A549 (cell line): Measurements from ENCODE around the gene LGR6. TPM values are rescaled to one million over a fixed set of nuclear protein-coding genes. Genes with fewer than 3 reads are reported as not detected.

Experiments
- ATAC-seq, 2 experiments: fragments of 200-7000 bp in 1 of 2; fragments of >200 bp in 1 of 2; cut with Nextera tagmentation in 1 of 2; cut with Tn5 transposase in 1 of 2; 3 replicates each; pipeline versions ENCODE4 v1.8.0 to v1.9.1; 2018 to 2020; ENCODE audit warnings: mild to moderate bottlenecking in 1 of 2, moderate library complexity in 1 of 2
- CTCF ChIA-PET: fragments of 300-600 bp; sonication (Branson Sonifier 250); formaldehyde crosslinking; extraction: SDS; loops from one replicate; lab custom pipeline; 2021; ENCODE audit warnings: antibody characterized with exemption, inconsistent platforms; lab: Yijun Ruan, JAX
- POLR2A ChIA-PET: fragments of 350-600 bp; formaldehyde crosslinking; extraction: SDS; loops from one replicate; lab custom pipeline; 2021; ENCODE audit warnings: antibody characterized with exemption, inconsistent platforms; lab: Yijun Ruan, JAX
- DNase-seq, 2 experiments: peaks; one replicate each; pipeline versions ENCODE4 v3.0.0 to v3.0.0-alpha.2; 2011 to 2016; ENCODE audit warnings: low read depth in 1 of 2, low spot score in 1 of 2
- FAIRE-seq: peaks from 2 replicates; lab custom pipeline; 2011; peaks lifted over from hg19 to GRCh38; lab: Jason Lieb, UNC
- H3K27ac ChIP-seq, 2 experiments: fragments of >200 bp; sonication (Bioruptor Twin); formaldehyde crosslinking; 3 replicates each; pipeline ENCODE4 v1.5.1; 2016 to 2017
- H3K4me1 ChIP-seq: fragments of >200 bp; sonication (Bioruptor Twin); formaldehyde crosslinking; 3 replicates; pipeline ENCODE4 v1.6.1; 2016
- H3K4me2 ChIP-seq: fragments of >200 bp; sonication (Bioruptor Twin); formaldehyde crosslinking; 3 replicates; pipeline ENCODE4 v1.6.1; 2016
- H3K4me3 ChIP-seq: fragments of >200 bp; sonication (Bioruptor Twin); formaldehyde crosslinking; 3 replicates; pipeline ENCODE4 v1.5.1; 2016
- H3K9me3 ChIP-seq: fragments of >200 bp; sonication (Bioruptor Twin); formaldehyde crosslinking; 3 replicates; pipeline ENCODE4 v1.6.1; 2016
- BHLHE40 ChIP-seq: IDR thresholded peaks from 2 replicates; pipeline ENCODE4 v1.6.1; 2012; ENCODE audit warnings: low read depth, low read length, inconsistent platforms
- CHD2 ChIP-seq: fragments of 150-350 bp; IDR thresholded peaks from 2 replicates; pipeline ENCODE4 v1.6.1; 2014; ENCODE audit warnings: low read length; ENCODE audit not compliant: partially characterized antibody
- ESRRA ChIP-seq: fragments of 150-350 bp; IDR thresholded peaks from 2 replicates; pipeline ENCODE4 v1.6.1; 2014; ENCODE audit warnings: mild to moderate bottlenecking, low read length, borderline replicate concordance
- FOSB ChIP-seq: fragments of 250-450 bp; sonication (Bioruptor Pico); IDR thresholded peaks from 2 replicates; pipeline ENCODE4 v1.5.0; 2020; ENCODE audit warnings: mild to moderate bottlenecking, moderate library complexity
- FOSL2 ChIP-seq, 2 experiments: fragments of 450-650 bp in 1 of 2; fragments of >200 bp in 1 of 2; sonication (Bioruptor Twin) in 1 of 2; formaldehyde crosslinking; IDR thresholded peaks; 2 replicates each; pipeline versions ENCODE4 v1.5.0 to v1.6.1; 2016 to 2020; ENCODE audit warnings: mild to moderate bottlenecking in 1 of 2, moderate library complexity in 1 of 2
- FOXS1 ChIP-seq: fragments of 250-450 bp; sonication (Bioruptor Pico); IDR thresholded peaks from 2 replicates; pipeline ENCODE4 v1.5.0; 2020; ENCODE audit warnings: mild to moderate bottlenecking, moderate library complexity
- HES2 ChIP-seq: fragments of >200 bp; sonication (Bioruptor Twin); formaldehyde crosslinking; IDR thresholded peaks from 2 replicates; pipeline ENCODE4 v1.6.1; 2016
- HOXB13 ChIP-seq: fragments of 250-450 bp; sonication (Bioruptor Pico); IDR thresholded peaks from 2 replicates; pipeline ENCODE4 v1.5.0; 2020; ENCODE audit warnings: low read depth, mild to moderate bottlenecking, moderate library complexity
- HOXB5 ChIP-seq: fragments of 250-450 bp; sonication (Bioruptor Pico); IDR thresholded peaks from 2 replicates; pipeline ENCODE4 v1.5.0; 2020; ENCODE audit warnings: mild to moderate bottlenecking, moderate library complexity
- NFE2L2 ChIP-seq: fragments of 150-350 bp; conservative IDR thresholded peaks from 2 replicates; pipeline ENCODE4 v1.6.1; 2014; ENCODE audit warnings: low read length
- PHF8 ChIP-seq: fragments of 200-600 bp; sonication (generic); IDR thresholded peaks from 2 replicates; pipeline ENCODE4 v1.6.1; 2016; ENCODE audit warnings: low read depth, mild to moderate bottlenecking, antibody characterized with exemption, moderate library complexity, borderline replicate concordance
- POLR2AphosphoS2 ChIP-seq: conservative IDR thresholded peaks from 2 replicates; pipeline ENCODE4 v1.6.1; 2012; ENCODE audit warnings: low read length, improper control_type of control experiment, inconsistent platforms
- RAD21 ChIP-seq, 2 experiments: fragments of >200 bp in 1 of 2; sonication (Bioruptor Twin) in 1 of 2; formaldehyde crosslinking in 1 of 2; IDR thresholded peaks in 1 of 2; conservative IDR thresholded peaks in 1 of 2; 2 replicates in 1 of 2; 3 replicates in 1 of 2; pipeline ENCODE4 v1.6.1; 2012 to 2018; ENCODE audit warnings: inconsistent platforms in 1 of 2
- RNF2 ChIP-seq: fragments of 200-600 bp; sonication (generic); IDR thresholded peaks from 2 replicates; pipeline ENCODE4 v1.6.1; 2016; ENCODE audit warnings: low read depth, mild to moderate bottlenecking, antibody characterized with exemption, moderate library complexity, borderline replicate concordance
- SMC3 ChIP-seq: fragments of >200 bp; sonication (Bioruptor Twin); formaldehyde crosslinking; IDR thresholded peaks from 3 replicates; pipeline ENCODE4 v1.6.1; 2018; ENCODE audit warnings: inconsistent platforms
- ZC3H11A ChIP-seq: fragments of 450-650 bp; IDR thresholded peaks from 2 replicates; pipeline ENCODE4 v1.6.1; 2014; ENCODE audit warnings: antibody characterized with exemption, mild to moderate bottlenecking
- ZNF302 ChIP-seq: fragments of 250-450 bp; sonication (Bioruptor Pico); IDR thresholded peaks from 2 replicates; pipeline ENCODE4 v1.9.0; 2021; ENCODE audit warnings: inconsistent platforms, mild to moderate bottlenecking, moderate library complexity
- ZSCAN20 ChIP-seq: fragments of 250-450 bp; sonication (Bioruptor Pico); IDR thresholded peaks from 2 replicates; pipeline ENCODE4 v1.8.0; 2022; ENCODE audit warnings: mild to moderate bottlenecking, moderate library complexity
- WGBS: methylation state at CpG from one replicate; pipeline ENCODE4 v1.1.6; 2017; ENCODE audit errors: missing lambda C conversion rate; 5-methylcytosine and 5-hydroxymethylcytosine counted together
- polyA plus RNA-seq, 4 experiments: library from polyadenylated mRNA; depleted of rRNA in 3 of 4; stranded (reverse); fragments of >200 nt; fragmentation: RNase III in 1 of 4; extraction: RNeasy Plus Mini Kit Qiagen cat#74134 plus additional on column Dnase treatment in 1 of 4; gene quantifications; 2 replicates in 3 of 4; 3 replicates in 1 of 4; pipeline ENCODE4 v1.2.3, GENCODE V29; 2011 to 2017
- TF ChIP-seq, protein P1 (sequence below): IDR thresholded peaks from 2 replicates; pipeline ENCODE4 v1.6.1; 2012; ENCODE audit warnings: low read depth, borderline replicate concordance
- TF ChIP-seq, protein P2 (sequence below): fragments of 200-600 bp; sonication (generic); IDR thresholded peaks from 2 replicates; pipeline ENCODE4 v1.6.1; 2016; ENCODE audit warnings: antibody characterized with exemption, mild to moderate bottlenecking, moderate library complexity

LGR6 gene
- polyA plus RNA-seq, 2 of the 4 experiments (the other 2 are of a cell fraction): 0.84 to 1.1 TPM

GRCh38 chr1:202248861-202249260 is 55.3 kb downstream of the LGR6 start:
- DNase-seq: no peak
- H3K4me2 ChIP-seq: no peak overlapping the region
- WGBS: 77% methylated on average over 6 of the region's 6 CpGs
- POLR2A ChIA-PET: interaction anchor here (1.0 kb wide), 1 partner anchor 13 kb away, joined by 3 read pairs; no protein-coding TSS in a partner anchor
- H3K9me3 ChIP-seq: no peaks in the 10 kb centered on the region
- H3K4me1 ChIP-seq: no peaks in the 10 kb centered on the region
- CTCF ChIA-PET: interaction anchor here (2.3 to 3.7 kb wide), 2 partner anchors 11 to 59 kb away, joined by 8 to 19 read pairs; no protein-coding TSS in a partner anchor
- FAIRE-seq: no peak
- no peak overlapping the region for H3K4me3 ChIP-seq
- no peak for ATAC-seq
- TF ChIP-seq CHD2 (no peak), RNF2 (no peak)
- TF ChIP-seq, protein P1, sequence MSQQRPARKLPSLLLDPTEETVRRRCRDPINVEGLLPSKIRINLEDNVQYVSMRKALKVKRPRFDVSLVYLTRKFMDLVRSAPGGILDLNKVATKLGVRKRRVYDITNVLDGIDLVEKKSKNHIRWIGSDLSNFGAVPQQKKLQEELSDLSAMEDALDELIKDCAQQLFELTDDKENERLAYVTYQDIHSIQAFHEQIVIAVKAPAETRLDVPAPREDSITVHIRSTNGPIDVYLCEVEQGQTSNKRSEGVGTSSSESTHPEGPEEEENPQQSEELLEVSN: no peak
- no peak overlapping the region for H3K27ac ChIP-seq

- POLR2A ChIA-PET: no interaction called here
- 0 out of 3 replicates have a peak, but pooled peaks cover 1% of the 10 kb centered on the region for H3K4me1 ChIP-seq
- ATAC-seq (no peak), FAIRE-seq (no peak), DNase-seq (no peak)
- 54% methylated on average over 6 of the region's 6 CpGs for WGBS
- no peak overlapping the region for H3K27ac ChIP-seq
- CTCF ChIA-PET: interaction anchor here (1.3 to 3.7 kb wide), 3 partner anchors 12 to 59 kb away, joined by 3 to 19 read pairs (median 8); no protein-coding TSS in a partner anchor
- H3K9me3 ChIP-seq: no peaks in the 10 kb centered on the region
- H3K4me3 ChIP-seq: no peak overlapping the region
- no peak for TF ChIP-seq ZSCAN20 (CRISPR knock-in tag)
- no peak for TF ChIP-seq SMC3
- no peak for TF ChIP-seq NFE2L2
- TF ChIP-seq FOXS1: no peak
- TF ChIP-seq HES2: no peak
- TF ChIP-seq RAD21 (conservative IDR thresholded peaks at IDR 0.05 in 1 of 2, IDR thresholded peaks at IDR 0.05 in 1 of 2): no peak
- TF ChIP-seq ZNF302 (CRISPR knock-in tag): no peak
- no peak for TF ChIP-seq RNF2
- TF ChIP-seq PHF8: no peak
- no peak for TF ChIP-seq HOXB13 (CRISPR knock-in tag)
- no peak for TF ChIP-seq POLR2AphosphoS2
- no peak for TF ChIP-seq FOSL2 (IDR thresholded peaks at IDR 0.05)
- TF ChIP-seq FOSL2 (CRISPR knock-in tag; IDR thresholded peaks at IDR 0.05): no peak
- TF ChIP-seq FOSB: no peak
- no peak for TF ChIP-seq ZC3H11A
- TF ChIP-seq, protein P2, sequence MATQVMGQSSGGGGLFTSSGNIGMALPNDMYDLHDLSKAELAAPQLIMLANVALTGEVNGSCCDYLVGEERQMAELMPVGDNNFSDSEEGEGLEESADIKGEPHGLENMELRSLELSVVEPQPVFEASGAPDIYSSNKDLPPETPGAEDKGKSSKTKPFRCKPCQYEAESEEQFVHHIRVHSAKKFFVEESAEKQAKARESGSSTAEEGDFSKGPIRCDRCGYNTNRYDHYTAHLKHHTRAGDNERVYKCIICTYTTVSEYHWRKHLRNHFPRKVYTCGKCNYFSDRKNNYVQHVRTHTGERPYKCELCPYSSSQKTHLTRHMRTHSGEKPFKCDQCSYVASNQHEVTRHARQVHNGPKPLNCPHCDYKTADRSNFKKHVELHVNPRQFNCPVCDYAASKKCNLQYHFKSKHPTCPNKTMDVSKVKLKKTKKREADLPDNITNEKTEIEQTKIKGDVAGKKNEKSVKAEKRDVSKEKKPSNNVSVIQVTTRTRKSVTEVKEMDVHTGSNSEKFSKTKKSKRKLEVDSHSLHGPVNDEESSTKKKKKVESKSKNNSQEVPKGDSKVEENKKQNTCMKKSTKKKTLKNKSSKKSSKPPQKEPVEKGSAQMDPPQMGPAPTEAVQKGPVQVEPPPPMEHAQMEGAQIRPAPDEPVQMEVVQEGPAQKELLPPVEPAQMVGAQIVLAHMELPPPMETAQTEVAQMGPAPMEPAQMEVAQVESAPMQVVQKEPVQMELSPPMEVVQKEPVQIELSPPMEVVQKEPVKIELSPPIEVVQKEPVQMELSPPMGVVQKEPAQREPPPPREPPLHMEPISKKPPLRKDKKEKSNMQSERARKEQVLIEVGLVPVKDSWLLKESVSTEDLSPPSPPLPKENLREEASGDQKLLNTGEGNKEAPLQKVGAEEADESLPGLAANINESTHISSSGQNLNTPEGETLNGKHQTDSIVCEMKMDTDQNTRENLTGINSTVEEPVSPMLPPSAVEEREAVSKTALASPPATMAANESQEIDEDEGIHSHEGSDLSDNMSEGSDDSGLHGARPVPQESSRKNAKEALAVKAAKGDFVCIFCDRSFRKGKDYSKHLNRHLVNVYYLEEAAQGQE: no peak
- no peak for TF ChIP-seq BHLHE40
- no peak for TF ChIP-seq HOXB5
- no peak for TF ChIP-seq ESRRA
- no peak overlapping the region for H3K4me2 ChIP-seq
These were observed 55.8 kb downstream of the LGR6 start for GRCh38 chr1:202249436-202249835.
